Nephron progenitor cell (in vitro differentiated cells): ENCODE measurements around the gene SGK1.
"Not testable (repeated sequence)": the region's sequence is repeated elsewhere in the genome, so short reads cannot be mapped to it uniquely, and the experiment has no call there.

Source experiments
- DNase-seq: peaks from one replicate; pipeline ENCODE4 v3.0.0; 2021
- H3K27ac Mint-ChIP-seq: 2 replicates; pipeline ENCODE4 v1.8.0; 2021; ENCODE audit warnings: mild to moderate bottlenecking, moderate library complexity, mixed read lengths
- H3K27me3 Mint-ChIP-seq: 2 replicates; pipeline ENCODE4 v1.8.0; 2021; ENCODE audit warnings: mild to moderate bottlenecking, low read depth, mixed read lengths; ENCODE audit not compliant: poor library complexity
- H3K36me3 Mint-ChIP-seq: 2 replicates; pipeline ENCODE4 v1.8.0; 2021; ENCODE audit warnings: low read depth, mixed read lengths
- H3K4me1 Mint-ChIP-seq: 2 replicates; pipeline ENCODE4 v1.8.0; 2021; ENCODE audit warnings: mixed read lengths
- H3K4me3 Mint-ChIP-seq: 2 replicates; pipeline ENCODE4 v1.8.0; 2021; ENCODE audit warnings: mild to moderate bottlenecking, moderate library complexity, mixed read lengths
- H3K9me3 Mint-ChIP-seq: 2 replicates; pipeline ENCODE4 v1.8.0; 2021; ENCODE audit warnings: mild to moderate bottlenecking, moderate library complexity, mixed read lengths
- TF ChIP-seq, protein P1 (sequence below): fragments of 200-600 bp; sonication (generic); IDR thresholded peaks from 2 replicates; pipeline ENCODE4 v1.5.0; 2021; ENCODE audit warnings: antibody characterized with exemption

SGK1 gene

DNA sequence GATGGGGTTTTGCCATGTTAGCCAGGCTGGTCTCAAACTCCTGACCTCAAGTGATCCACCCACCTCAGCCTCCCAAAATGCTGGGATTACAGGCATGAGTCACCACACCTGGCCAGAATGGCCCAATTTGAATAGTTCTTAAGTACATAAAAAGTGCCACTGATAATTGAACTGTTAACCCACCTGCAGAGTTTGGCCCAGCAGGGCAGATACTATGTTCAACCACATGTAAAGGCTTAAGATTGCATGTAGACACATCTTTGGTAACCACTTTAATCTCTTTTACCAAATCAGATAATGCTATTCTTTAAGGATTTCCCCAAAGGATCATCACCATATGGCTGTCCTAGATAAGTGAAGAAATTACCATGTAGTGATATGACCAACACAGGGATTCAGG is 21.3 kb upstream of the SGK1 start:
- Mint-ChIP-seq H3K27ac (no peak overlapping the region), H3K36me3 (no peaks in the 10 kb centered on the region), H3K4me1 (no peaks in the 10 kb centered on the region), H3K27me3 (no peaks in the 10 kb centered on the region), H3K4me3 (no peak overlapping the region), H3K9me3 (no peaks in the 10 kb centered on the region)
- TF ChIP-seq, protein P1, sequence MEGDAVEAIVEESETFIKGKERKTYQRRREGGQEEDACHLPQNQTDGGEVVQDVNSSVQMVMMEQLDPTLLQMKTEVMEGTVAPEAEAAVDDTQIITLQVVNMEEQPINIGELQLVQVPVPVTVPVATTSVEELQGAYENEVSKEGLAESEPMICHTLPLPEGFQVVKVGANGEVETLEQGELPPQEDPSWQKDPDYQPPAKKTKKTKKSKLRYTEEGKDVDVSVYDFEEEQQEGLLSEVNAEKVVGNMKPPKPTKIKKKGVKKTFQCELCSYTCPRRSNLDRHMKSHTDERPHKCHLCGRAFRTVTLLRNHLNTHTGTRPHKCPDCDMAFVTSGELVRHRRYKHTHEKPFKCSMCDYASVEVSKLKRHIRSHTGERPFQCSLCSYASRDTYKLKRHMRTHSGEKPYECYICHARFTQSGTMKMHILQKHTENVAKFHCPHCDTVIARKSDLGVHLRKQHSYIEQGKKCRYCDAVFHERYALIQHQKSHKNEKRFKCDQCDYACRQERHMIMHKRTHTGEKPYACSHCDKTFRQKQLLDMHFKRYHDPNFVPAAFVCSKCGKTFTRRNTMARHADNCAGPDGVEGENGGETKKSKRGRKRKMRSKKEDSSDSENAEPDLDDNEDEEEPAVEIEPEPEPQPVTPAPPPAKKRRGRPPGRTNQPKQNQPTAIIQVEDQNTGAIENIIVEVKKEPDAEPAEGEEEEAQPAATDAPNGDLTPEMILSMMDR: no peak
- DNase-seq: no peak

DNA sequence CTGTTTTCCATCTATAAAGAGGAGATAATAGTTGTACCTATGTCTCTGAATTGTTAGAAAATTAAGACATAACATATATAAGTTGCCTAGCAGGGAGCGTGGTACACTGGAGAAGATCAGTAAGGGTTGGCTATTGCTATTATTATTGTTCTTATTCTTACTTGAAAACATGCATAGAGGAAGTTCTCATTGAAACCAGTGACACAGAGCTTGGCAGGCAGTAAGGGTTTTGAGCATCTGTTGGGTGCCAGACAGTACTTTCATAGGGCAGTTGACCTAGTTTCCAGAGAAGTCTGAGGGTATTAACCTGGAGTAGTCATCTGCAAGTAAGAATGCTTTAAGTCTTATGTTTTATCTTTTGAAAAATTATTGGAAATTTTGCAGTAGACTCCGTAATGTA is 13.3 kb upstream of the SGK1 start:
- no peak for DNase-seq
- Mint-ChIP-seq H3K27me3 (no peaks in the 10 kb centered on the region), H3K9me3 (peaks cover 2% of the 10 kb centered on the region), H3K27ac (no peak overlapping the region), H3K4me1 (no peaks in the 10 kb centered on the region), H3K4me3 (no peak overlapping the region), H3K36me3 (peaks cover 2% of the 10 kb centered on the region)
- TF ChIP-seq, protein P1: no peak

DNA sequence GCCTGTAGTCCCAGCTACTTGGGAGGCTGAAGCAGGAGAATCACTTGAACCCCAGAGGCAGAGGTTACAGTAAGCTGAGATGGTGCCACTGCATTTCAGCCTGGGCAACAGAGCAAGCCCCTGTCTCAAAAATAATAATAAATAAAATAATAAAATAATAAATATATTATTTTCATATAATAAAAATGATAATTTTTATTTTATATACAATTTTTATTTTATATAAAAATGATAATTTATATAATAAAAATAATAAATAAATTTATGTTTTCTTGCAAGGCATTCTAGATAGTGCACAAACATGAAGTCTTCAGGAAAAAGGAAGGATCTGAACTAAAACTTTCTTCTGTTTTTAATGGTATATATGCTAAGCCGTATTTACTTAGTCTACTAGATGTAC is 12.6 kb upstream of the SGK1 start:
- Mint-ChIP-seq H3K4me1 (no peaks in the 10 kb centered on the region), H3K36me3 (peaks cover 4% of the 10 kb centered on the region), H3K27me3 (no peaks in the 10 kb centered on the region), H3K27ac (no peak overlapping the region), H3K4me3 (no peak overlapping the region), H3K9me3 (peaks cover 4% of the 10 kb centered on the region)
- TF ChIP-seq, protein P1: no peak
- DNase-seq: no peak

DNA sequence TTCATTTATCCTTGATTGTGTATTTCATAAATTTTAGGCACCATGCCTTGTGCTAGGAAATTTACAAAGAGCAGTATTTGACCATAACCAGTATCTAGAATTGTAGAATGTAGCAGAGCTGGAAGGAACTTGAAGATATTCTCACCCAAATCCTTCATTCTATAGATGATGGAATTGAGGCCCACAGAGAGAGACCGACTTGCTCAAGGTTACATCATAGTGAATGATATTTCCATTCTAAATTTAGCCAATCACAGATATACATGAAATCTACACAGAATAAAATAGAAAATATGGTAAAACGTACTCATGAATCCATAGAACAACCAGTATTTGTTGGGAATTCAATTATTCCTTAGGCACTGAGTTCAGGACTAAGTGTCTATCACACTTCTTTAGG is 10.9 kb upstream of the SGK1 start:
- Mint-ChIP-seq H3K27ac (no peak overlapping the region), H3K27me3 (no peaks in the 10 kb centered on the region), H3K36me3 (peaks cover 4% of the 10 kb centered on the region), H3K4me1 (no peaks in the 10 kb centered on the region), H3K4me3 (no peak overlapping the region), H3K9me3 (peaks cover 4% of the 10 kb centered on the region)
- no peak for DNase-seq
- TF ChIP-seq, protein P1: no peak

DNA sequence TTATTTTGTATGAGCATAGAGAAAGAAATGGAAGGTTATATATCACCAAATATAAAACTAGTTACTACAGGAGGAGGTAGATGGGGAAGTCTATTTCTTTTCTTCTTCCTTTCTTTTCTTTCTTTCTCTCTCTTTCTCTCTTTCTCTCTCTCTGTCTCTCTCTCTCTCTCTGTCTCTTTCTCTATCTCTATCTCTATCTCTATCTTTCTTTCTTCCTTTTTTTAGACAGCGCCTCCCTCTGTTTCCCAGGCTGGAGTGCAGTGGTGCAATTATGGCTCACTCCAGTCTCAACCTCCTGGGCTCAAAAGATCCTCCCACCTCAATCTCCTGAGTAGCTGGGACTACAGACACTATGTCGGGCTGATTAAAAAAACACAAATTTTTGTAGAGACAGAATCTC is 10.2 kb upstream of the SGK1 start:
- DNase-seq: no peak
- H3K4me3 Mint-ChIP-seq: no peak overlapping the region
- peaks cover 4% of the 10 kb centered on the region for H3K36me3 Mint-ChIP-seq
- H3K27ac Mint-ChIP-seq: no peak overlapping the region
- no peaks in the 10 kb centered on the region for H3K27me3 Mint-ChIP-seq
- H3K4me1 Mint-ChIP-seq: no peaks in the 10 kb centered on the region
- TF ChIP-seq, protein P1: no peak
- H3K9me3 Mint-ChIP-seq: peaks cover 4% of the 10 kb centered on the region

DNA sequence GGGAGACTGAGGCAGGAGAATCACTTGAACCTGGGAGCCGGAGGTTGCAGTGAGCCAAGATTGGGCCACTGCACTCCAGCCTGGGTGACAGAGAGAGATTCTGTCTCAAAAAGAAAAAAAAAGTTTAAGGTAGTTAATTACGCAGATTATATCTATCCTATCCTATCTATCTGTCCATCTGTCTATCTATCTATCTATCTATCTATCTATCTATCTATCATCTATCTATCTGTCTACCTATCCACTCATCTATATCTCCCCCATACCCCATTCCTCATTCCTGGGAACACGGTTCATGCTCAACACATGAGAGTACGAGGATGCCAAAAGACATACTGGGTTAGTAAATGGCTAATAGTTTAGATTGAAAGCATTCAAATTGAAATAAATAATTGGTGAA is 8.3 kb upstream of the SGK1 start:
- not testable (repeated sequence) for H3K36me3 Mint-ChIP-seq, H3K4me3 Mint-ChIP-seq, H3K9me3 Mint-ChIP-seq, DNase-seq, H3K27ac Mint-ChIP-seq, H3K4me1 Mint-ChIP-seq, H3K27me3 Mint-ChIP-seq
